Esophagus muscularis mucosa (tissue), 4 donors: Measurements from ENCODE around the gene PCDHB7. TPM values are rescaled to one million over a fixed set of nuclear protein-coding genes. Genes with fewer than 3 reads are reported as not detected.
A peak's percentile ranks its signal among the peaks of the same experiment; 100 is the strongest.
"Not testable (repeated sequence)": the region's sequence is repeated elsewhere in the genome, so short reads cannot be mapped to it uniquely, and the experiment has no call there.

ENCODE experiments used
- DNase-seq: peaks from one replicate; pipeline ENCODE4 v3.0.0-alpha.2; 2017; ENCODE audit errors: extremely low spot score
- H3K27ac ChIP-seq, 4 donors: fragments of 200-600 bp; sonication (generic); replicated peaks in 1 of 4; 1 replicate in 3 of 4; 2 replicates in 1 of 4; pipeline ENCODE4 v1.5.1; 2016 to 2019; ENCODE audit warnings: mild to moderate bottlenecking in 1 of 4
- H3K27me3 ChIP-seq, 4 donors: fragments of 200-600 bp; sonication (generic); one replicate each; pipeline versions ENCODE4 v1.5.1 to v1.6.0; 2016 to 2019
- H3K36me3 ChIP-seq, 4 donors: fragments of 200-600 bp; sonication (generic); one replicate each; pipeline ENCODE4 v1.5.1; 2016 to 2019
- H3K4me1 ChIP-seq, 4 donors: fragments of 200-600 bp; sonication (generic); one replicate each; pipeline ENCODE4 v1.5.1; 2016 to 2019
- H3K4me3 ChIP-seq, 4 donors: fragments of 200-600 bp; sonication (generic); 1 replicate in 2 of 4; 2 replicates in 2 of 4; pipeline ENCODE4 v1.5.1; 2016 to 2019; ENCODE audit warnings: mild to moderate bottlenecking in 4 of 4, moderate library complexity in 1 of 4
- H3K9me3 ChIP-seq, 4 donors: fragments of 200-600 bp; sonication (generic); 1 replicate in 3 of 4; 2 replicates in 1 of 4; pipeline ENCODE4 v1.5.1; 2016 to 2019
- EP300 ChIP-seq: sonication (generic); formaldehyde crosslinking; IDR thresholded peaks from one replicate; pipeline ENCODE4 v1.6.1; 2017; ENCODE audit warnings: antibody characterized with exemption
- POLR2A ChIP-seq: fragments of 450-650 bp; IDR thresholded peaks from one replicate; pipeline ENCODE4 v1.6.1; 2017; ENCODE audit warnings: antibody characterized with exemption, moderate library complexity, mild to moderate bottlenecking, low read depth
- POLR2AphosphoS5 ChIP-seq, 2 donors: sonication (generic); formaldehyde crosslinking; IDR thresholded peaks; one replicate each; pipeline ENCODE4 v1.6.1; 2017; ENCODE audit warnings: antibody characterized with exemption in 2 of 2
- WGBS: methylation state at CpG from one replicate; pipeline ENCODE4 v1.1.5; 2018; 5-methylcytosine and 5-hydroxymethylcytosine counted together
- intact Hi-C: fragments of 100-400 bp; cut with DNase I; formaldehyde crosslinking; loops from one replicate; pipeline ENCODE4 v1.15.1; 2023
- total RNA-seq, 4 donors: library from RNA; depleted of rRNA; stranded (reverse); fragments of >200 nt; gene quantifications; one replicate each; pipeline versions ENCODE4 v1.1.0 to v1.2.1, GENCODE V29; 2016
- TF ChIP-seq, protein P1 (sequence below), 3 experiments: fragments of 200-600 bp in 2 of 3; fragments of 450-650 bp in 1 of 3; sonication (generic) in 2 of 3; IDR thresholded peaks; one replicate each; pipeline ENCODE4 v1.5.1; 2017 to 2019; ENCODE audit warnings: antibody characterized with exemption in 3 of 3, mild to moderate bottlenecking in 2 of 3, moderate library complexity in 1 of 3

Gene PCDHB7
- 1 to 10 TPM; 1.1 to 2.9 (median 2.5) TPM for total RNA-seq

DNA sequence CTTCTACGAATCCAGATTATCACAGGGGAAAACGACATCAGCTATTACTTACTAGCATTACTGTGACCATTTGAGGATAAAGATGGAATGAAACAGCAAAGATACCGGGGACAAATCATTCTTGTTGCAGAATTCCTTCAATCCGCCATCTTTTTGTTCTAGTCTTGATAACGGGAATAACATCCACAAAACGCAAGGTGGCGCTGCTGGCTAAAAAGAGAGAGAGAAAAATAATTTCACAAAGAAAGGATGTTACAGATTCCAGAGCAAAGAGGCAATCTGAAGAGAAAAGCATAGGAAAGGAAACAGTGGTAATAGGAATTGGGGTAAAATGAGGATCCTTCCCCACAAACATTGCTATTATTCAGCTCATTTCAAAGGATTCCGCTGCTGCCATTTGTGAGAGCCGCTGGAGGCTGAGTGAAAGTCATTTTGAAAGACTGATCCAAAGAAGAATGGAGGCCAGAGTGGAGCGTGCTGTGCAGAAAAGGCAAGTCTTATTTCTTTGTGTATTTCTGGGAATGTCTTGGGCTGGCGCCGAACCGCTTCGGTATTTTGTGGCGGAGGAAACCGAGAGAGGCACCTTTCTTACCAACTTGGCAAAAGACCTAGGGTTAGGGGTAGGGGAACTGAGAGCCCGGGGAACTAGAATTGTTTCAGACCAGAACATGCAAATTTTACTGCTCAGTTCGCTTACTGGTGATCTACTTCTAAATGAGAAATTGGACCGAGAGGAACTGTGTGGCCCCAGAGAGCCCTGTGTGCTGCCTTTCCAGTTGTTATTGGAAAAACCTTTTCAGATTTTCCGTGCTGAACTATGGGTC is at the start of gene PCDHB7:
Gene PCDHB7, plus strand, starts transcription at position 264 of the 824 bp plus-strand sequence. Its CDS starts 192 bp downstream, at position 456.
- H3K4me3 ChIP-seq = peak within 1 kb of the TSS; percentile 4 to 31 (median 17)
- no peak within 1 kb of the TSS for H3K27ac ChIP-seq
- intact Hi-C loops = no loop called here
- WGBS = 35% methylated on average over 20 of the region's 20 CpGs
- no peaks in the 10 kb centered on the region for H3K36me3 ChIP-seq
- H3K4me1 ChIP-seq = no peaks in the 10 kb centered on the region
- no peak for DNase-seq
- H3K27me3 ChIP-seq = peaks cover 0 to 44% (median 0%) of the 10 kb centered on the region in 4 donors
- TF ChIP-seq, protein P1, sequence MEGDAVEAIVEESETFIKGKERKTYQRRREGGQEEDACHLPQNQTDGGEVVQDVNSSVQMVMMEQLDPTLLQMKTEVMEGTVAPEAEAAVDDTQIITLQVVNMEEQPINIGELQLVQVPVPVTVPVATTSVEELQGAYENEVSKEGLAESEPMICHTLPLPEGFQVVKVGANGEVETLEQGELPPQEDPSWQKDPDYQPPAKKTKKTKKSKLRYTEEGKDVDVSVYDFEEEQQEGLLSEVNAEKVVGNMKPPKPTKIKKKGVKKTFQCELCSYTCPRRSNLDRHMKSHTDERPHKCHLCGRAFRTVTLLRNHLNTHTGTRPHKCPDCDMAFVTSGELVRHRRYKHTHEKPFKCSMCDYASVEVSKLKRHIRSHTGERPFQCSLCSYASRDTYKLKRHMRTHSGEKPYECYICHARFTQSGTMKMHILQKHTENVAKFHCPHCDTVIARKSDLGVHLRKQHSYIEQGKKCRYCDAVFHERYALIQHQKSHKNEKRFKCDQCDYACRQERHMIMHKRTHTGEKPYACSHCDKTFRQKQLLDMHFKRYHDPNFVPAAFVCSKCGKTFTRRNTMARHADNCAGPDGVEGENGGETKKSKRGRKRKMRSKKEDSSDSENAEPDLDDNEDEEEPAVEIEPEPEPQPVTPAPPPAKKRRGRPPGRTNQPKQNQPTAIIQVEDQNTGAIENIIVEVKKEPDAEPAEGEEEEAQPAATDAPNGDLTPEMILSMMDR (IDR thresholded peaks at IDR 0.05) = peak in 2 of 3 experiments; percentile 31
- TF ChIP-seq POLR2AphosphoS5 (IDR thresholded peaks at IDR 0.05) (no peak), POLR2A (no peak)
- peaks cover 0 to 55% (median 39%) of the 10 kb centered on the region in 4 donors for H3K9me3 ChIP-seq

DNA sequence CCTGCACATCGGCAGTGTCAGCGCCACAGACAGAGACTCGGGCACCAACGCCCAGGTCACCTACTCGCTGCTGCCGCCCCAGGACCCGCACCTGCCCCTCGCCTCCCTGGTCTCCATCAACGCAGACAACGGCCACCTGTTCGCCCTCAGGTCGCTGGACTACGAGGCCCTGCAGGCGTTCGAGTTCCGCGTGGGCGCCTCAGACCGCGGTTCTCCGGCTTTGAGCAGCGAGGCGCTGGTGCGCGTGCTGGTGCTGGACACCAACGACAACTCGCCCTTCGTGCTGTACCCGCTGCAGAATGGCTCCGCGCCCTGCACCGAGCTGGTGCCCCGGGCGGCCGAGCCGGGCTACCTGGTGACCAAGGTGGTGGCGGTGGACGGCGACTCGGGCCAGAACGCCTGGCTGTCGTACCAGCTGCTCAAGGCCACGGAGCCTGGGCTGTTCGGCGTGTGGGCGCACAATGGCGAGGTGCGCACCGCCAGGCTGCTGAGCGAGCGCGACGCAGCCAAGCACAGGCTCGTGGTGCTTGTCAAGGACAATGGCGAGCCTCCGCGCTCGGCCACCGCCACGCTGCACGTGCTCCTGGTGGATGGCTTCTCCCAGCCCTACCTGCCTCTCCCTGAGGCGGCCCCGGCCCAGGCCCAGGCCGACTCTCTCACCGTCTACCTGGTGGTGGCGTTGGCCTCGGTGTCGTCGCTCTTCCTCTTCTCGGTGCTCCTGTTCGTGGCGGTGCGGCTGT is 48.9 kb upstream of the PCDHB7 start:
- Histone ChIP-seq H3K27me3 (peaks cover 0 to 27% (median 2%) of the 10 kb centered on the region in 4 donors), H3K9me3 (peaks cover 0 to 39% (median 24%) of the 10 kb centered on the region in 4 donors)
- intact Hi-C loops, H3K36me3 ChIP-seq, H3K4me1 ChIP-seq, DNase-seq, H3K27ac ChIP-seq, H3K4me3 ChIP-seq: not testable (repeated sequence)
- WGBS = 44% methylated on average over 10 of the region's 73 CpGs

DNA sequence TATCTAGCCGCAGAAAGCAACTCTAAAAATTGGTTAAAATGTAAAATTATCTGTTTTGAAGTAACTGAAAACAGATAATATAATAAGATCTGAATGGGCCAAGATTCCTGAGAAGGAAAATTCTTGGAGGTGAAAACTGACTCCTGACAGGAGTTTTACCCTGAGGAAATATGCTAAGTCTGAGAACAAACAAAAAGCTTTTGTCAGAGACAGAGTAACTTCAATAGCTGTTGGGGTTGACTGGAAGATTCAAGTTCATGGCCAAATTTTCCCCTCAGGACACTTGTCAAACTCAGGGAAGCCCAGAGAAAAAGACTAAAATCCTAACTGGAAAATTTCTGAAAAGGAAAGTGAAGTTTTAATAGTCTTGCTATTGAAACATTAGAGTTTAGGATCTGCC is 45.1 kb upstream of the PCDHB7 start:
- WGBS = 92% methylated on average over 1 of the region's 1 CpG
- Histone ChIP-seq H3K4me1 (no peaks in the 10 kb centered on the region), H3K27ac (no peak overlapping the region), H3K27me3 (peaks cover 0 to 19% (median 2%) of the 10 kb centered on the region in 4 donors), H3K4me3 (no peak overlapping the region), H3K36me3 (no peaks in the 10 kb centered on the region), H3K9me3 (peaks cover 0 to 43% (median 14%) of the 10 kb centered on the region in 4 donors)
- DNase-seq = no peak
- intact Hi-C loops = no loop called here
- TF ChIP-seq EP300 (no peak), POLR2AphosphoS5 (IDR thresholded peaks at IDR 0.05) (no peak), POLR2A (no peak)
- TF ChIP-seq, protein P1 (IDR thresholded peaks at IDR 0.05) = no peak

DNA sequence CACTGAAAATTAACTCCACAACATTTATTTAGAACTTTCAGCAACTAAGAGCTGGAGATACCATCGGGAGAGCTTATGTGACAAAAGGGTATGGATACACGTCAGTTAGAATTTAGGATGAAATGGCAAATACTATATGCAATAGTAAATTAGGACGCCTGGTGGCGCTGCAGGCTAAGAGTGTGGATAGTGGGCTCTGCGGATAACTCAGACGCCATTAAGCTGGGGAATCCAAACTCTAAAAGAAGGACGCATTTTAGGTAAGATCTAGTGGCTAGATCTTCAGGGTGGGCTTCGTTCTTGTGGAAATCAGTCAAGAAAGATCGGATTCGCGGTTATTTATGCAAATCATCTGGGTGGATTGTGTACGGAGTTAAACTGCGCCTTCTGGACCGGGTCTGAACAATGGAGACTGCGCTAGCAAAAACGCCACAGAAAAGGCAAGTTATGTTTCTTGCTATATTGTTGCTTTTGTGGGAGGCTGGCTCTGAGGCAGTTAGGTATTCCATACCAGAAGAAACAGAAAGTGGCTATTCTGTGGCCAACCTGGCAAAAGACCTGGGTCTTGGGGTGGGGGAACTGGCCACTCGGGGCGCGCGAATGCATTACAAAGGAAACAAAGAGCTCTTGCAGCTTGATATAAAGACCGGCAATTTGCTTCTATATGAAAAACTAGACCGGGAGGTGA is 37.3 kb upstream of the PCDHB7 start, which contains the start of gene PCDHB5:
Gene PCDHB5, plus strand, starts transcription at position 177 of the 688 bp plus-strand sequence. Its CDS starts 229 bp downstream, at position 406.
- no peak for TF ChIP-seq EP300
- no peak for TF ChIP-seq POLR2AphosphoS5 (IDR thresholded peaks at IDR 0.05)
- TF ChIP-seq POLR2A = no peak
- TF ChIP-seq, protein P1 (IDR thresholded peaks at IDR 0.05) = peak; percentile 12 to 40 (median 28)
- H3K4me3 ChIP-seq = peak within 1 kb of the TSS; percentile 35 to 52 (median 48)
- H3K27me3 ChIP-seq = peaks cover 0 to 13% (median 0%) of the 10 kb centered on the region in 4 donors
- H3K27ac ChIP-seq = no peak within 1 kb of the TSS
- intact Hi-C loops = no loop called here
- H3K9me3 ChIP-seq = peaks cover 0 to 85% (median 54%) of the 10 kb centered on the region in 4 donors
- H3K4me1 ChIP-seq = no peaks in the 10 kb centered on the region
- WGBS = 20% methylated on average over 22 of the region's 22 CpGs
- H3K36me3 ChIP-seq = no peaks in the 10 kb centered on the region
- no peak for DNase-seq
